HG02852 (cell line): Measurements from ENCODE around the gene TTC28.
"Not testable (repeated sequence)": the region's sequence is repeated elsewhere in the genome, so short reads cannot be mapped to it uniquely, and the experiment has no call there.

Source experiments
- ATAC-seq: cut with Tn5 transposase; IDR thresholded peaks from one replicate; pipeline ENCODE4 v1.9.1; 2021; ENCODE audit warnings: mild to moderate bottlenecking, moderate library complexity; ENCODE audit not compliant: unreplicated experiment

Gene TTC28

DNA sequence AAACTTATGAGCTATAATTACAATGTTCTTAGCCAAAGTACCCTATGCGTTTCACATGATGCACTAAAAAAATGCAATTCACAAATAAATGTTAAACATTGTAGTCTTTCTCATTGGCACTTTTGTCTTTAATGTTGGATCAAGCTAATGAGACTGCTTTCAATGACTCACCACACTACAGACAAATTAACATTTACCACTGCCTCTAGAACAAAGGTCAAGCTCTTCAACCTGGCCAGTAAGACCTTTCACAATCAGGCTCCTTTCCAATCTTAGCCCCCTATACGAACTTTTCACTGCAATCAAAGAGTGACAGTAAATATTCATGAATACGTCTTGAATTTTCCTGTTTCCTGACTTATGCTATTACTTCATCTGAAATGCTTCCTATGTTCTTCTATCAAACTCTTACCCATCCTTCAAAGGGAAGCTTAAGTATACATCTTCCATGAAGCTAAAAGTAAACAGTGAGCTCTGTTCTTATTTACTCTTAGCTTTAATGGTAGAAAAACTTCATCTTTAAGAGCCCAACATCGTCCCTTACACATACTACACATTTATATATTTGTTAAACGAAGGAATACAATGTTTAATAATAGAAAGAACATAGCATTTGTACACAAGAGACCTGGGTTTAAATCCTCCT is 433.9 kb downstream of the TTC28 start:
- ATAC-seq, result no peak

GRCh38 chr22:28244757-28245156 is 434.9 kb downstream of the TTC28 start:
- no peak for ATAC-seq

- no peak for ATAC-seq
These were observed 436.1 kb downstream of the TTC28 start for GRCh38 chr22:28243539-28243938.

DNA sequence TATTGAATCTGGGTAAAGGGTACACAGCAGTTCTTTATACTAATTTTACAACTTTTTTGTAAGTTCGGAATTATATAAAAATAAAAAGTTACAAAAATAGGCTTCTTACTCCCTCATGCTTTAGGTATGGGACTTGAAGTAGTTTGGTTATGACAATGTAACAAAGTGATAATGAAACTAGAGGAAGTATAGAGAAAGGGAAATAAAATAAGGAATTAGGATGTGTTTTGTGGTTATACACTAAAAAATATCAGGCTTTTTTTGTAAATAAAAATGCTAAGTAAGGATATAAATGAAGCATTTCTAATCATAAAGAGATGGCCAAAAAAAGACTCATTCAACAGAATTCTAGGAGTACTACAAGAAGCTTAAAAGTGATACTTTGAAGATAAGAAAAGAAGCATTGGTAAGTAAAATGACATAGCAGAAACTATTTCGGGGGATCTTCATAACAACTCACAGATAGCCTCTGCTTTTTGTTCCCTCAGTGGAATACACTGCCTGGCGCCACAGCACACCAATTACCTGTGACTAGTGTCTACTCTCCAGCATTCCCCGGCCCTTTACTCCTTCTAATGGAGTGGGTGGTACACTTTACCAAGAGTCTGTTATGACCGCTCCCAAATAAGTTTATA is 437.9 kb downstream of the TTC28 start:
- no peak for ATAC-seq

DNA sequence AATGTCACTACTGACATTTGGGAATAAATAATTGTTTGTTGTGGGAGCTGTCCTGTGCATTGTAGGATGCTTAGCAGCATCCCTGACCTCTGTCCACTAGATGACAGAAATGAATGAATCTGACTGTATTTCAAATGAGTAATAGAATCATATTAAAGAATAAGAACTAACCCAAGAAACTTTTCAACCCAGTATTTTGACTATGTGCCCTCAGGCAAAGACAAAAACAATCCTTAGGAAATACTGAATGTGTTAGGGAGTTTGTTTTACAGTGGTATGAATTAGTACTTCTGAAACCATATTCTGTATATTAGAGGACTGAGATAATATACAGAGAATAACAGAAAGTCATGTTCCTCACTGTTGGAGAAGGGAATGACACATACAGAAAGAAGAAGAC is 439.7 kb downstream of the TTC28 start:
- ATAC-seq, result no peak

- ATAC-seq, result no peak
These were observed 441.9 kb downstream of the TTC28 start for GRCh38 chr22:28237783-28238182.

- ATAC-seq, result no peak
These were observed 442.5 kb downstream of the TTC28 start for GRCh38 chr22:28237112-28237511.

GRCh38 chr22:28232204-28232603 is 447.4 kb downstream of the TTC28 start:
- no peak for ATAC-seq

GRCh38 chr22:28231441-28231840 is 448.2 kb downstream of the TTC28 start:
- ATAC-seq, result no peak

GRCh38 chr22:28230671-28231070 is 449.0 kb downstream of the TTC28 start:
- no peak for ATAC-seq

- no peak for ATAC-seq
These were observed 449.8 kb downstream of the TTC28 start for GRCh38 chr22:28229566-28230485.

DNA sequence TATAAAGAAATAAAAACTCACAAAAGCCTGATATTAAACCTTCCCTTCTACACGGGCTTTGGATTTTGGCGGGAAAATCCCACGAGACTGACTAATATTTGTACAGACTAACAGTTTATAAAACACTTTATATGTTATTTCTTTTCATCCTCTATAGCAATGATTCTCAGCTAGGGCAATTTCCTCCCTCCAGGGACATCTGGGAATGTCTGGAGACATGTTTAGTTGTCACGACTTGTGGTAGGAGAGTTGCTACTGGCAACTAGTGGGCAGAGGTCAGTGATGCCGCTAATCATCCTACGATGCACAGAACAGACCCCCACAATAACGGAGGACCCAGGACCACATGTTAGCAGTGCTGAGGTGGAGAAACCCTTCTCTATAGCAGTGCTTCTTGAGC is 455.8 kb downstream of the TTC28 start:
- no peak for ATAC-seq

DNA sequence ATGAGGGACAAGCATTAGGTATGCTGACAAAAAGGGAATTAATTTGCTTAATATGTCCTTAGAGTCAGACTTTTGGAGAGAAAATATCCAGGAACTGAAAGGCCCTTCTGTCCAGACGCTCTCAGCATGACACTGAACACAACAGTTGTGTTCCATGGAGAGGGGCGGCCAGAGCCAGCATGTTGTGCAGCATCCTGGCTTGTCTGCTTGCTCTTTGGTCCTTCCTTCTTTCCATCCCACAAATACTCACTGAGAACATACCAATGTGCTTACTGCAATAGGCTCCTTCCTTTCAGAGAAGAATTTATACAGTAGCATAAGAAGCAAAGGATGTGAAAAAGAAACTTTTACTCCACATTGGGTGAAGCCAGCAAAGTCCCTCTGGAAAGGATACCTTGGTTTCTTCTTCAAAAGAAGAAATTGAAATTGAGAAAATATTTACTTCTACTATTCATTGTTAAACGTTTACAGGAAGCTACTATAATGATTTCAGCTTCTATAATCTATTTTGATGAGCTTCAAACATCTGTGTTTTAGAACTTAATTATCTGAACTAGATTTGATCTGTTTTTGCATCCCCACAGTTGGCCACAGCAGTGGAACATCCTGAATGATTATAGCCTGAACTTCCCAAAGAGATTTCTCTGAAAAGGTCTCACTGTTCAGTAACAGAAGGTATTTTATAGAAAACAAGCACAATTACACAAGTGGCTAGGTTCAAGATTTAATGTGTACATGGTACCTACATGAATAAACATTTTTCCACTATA is 456.5 kb downstream of the TTC28 start:
- ATAC-seq, result no peak

GRCh38 chr22:28222571-28222970 is 457.1 kb downstream of the TTC28 start:
- ATAC-seq, result no peak

DNA sequence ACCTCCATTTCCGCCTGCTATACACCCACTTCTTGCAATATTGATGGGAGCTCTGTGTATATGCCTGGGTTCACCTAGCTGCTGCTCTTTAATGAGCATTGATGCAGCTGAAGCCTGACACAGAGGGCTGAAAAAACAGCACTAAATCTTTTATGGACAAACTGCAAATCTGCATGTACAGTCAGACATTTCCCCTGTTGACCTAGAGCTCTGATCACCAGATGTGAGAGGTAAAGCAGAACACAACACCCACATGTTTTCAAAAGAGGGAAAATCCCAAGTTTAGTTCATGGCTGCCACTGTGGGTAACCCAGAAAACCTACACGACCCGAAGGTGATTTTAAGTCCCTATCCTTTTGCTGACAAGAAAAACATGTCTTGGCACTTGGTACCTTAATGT is 457.6 kb downstream of the TTC28 start:
- ATAC-seq, result no peak

DNA sequence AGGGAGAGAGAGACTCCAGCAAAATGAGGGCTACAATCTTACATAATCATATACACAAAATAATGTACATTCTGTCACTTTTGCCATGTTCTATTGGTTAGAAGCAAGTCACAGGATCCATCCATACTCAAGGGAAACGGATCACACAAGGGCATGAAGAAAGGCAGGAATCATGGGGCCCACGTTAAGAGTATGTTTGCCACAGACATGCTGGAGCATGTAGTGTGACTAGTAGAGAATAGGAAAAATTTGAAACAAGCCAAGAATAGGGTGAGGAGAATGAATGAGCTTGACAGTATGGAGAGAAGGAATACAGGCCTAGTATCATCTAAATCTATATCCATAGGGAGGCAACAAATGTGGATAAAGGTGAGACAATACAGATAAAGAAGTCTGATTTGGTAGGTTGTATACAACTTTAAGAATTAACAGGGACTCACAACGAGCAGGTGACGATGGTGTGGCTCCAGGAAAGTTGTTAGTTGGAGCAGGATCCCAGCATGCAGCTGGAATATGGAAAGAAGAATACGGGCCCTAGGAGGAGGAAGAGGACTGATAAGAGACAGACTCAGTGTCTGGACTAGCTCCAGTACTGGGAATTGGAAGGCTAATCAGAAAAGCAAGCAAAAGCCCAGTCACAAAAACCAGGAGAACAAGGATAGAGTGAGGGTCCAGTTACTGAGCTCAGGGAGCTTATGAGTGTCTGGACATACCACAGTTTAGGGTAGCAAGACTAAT is 458.8 kb downstream of the TTC28 start:
- no peak for ATAC-seq

GRCh38 chr22:28217277-28217676 is 462.4 kb downstream of the TTC28 start:
- no peak for ATAC-seq

GRCh38 chr22:28214750-28215149 is 464.9 kb downstream of the TTC28 start:
- not testable (repeated sequence) for ATAC-seq

- not testable (repeated sequence) for ATAC-seq
These were observed 470.2 kb downstream of the TTC28 start for GRCh38 chr22:28209457-28209856.

DNA sequence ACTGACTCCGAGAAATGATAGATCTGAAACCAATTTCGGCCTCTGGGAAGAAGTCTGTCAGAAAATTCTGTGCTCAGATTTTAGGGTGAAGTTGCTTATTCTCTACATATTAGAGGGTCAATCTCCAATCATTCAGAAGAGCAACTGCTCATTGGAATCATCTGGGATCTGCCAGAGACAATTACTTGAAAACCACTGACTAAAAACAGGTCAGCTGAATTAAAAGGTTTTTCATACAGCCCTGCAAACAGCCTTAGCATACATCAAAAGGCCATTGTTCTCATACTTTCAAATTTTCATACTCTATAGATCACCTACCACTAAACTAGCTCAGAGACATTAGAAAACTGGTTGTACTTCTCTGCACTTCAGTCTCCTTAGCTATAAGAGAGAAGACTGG is 470.9 kb downstream of the TTC28 start:
- ATAC-seq, result no peak
